K562 (cell line): ENCODE results near the gene ERF. TPM values are rescaled to one million over a fixed set of nuclear protein-coding genes. Genes with fewer than 3 reads are reported as not detected.

Experiments
- CCNT2 ChIP-seq: IDR thresholded peaks from 2 replicates; pipeline ENCODE4 v1.6.1; 2011; ENCODE audit warnings: borderline replicate concordance, low read depth, mild to moderate bottlenecking, moderate library complexity, mixed read lengths, low read length; ENCODE audit not compliant: insufficient read length; ENCODE audit errors: extremely low read depth
- CTBP1 ChIP-seq: fragments of 450-650 bp; IDR thresholded peaks from 2 replicates; pipeline ENCODE4 v1.6.1; 2016; ENCODE audit warnings: borderline replicate concordance
- ETS2 ChIP-seq: IDR thresholded peaks from 2 replicates; pipeline ENCODE4 v1.6.1; 2016; ENCODE audit warnings: borderline replicate concordance, missing genetic modification characterization, mild to moderate bottlenecking, moderate library complexity, missing compliant biosample characterization; ENCODE audit not compliant: poor library complexity, severe bottlenecking
- FUS ChIP-seq: fragments of 200-400 bp; formaldehyde crosslinking; optimal IDR thresholded peaks from 2 replicates; pipeline ENCODE3; 2017; ENCODE audit warnings: low read depth, low read length
- KDM2B ChIP-seq: fragments of 250-450 bp; sonication (Bioruptor Pico); IDR thresholded peaks from 2 replicates; pipeline ENCODE4 v1.8.0; 2021; ENCODE audit warnings: mild to moderate bottlenecking, moderate library complexity
- MCM2 ChIP-seq: fragments of 450-650 bp; IDR thresholded peaks from 2 replicates; pipeline ENCODE4 v1.6.1; 2017; ENCODE audit warnings: low read depth, mild to moderate bottlenecking
- MEF2D ChIP-seq: conservative IDR thresholded peaks from 2 replicates; pipeline ENCODE4 v1.6.1; 2016; ENCODE audit warnings: low read depth, missing genetic modification characterization, missing compliant biosample characterization
- NUFIP1 ChIP-seq: fragments of 450-650 bp; IDR thresholded peaks from 2 replicates; pipeline ENCODE4 v1.6.1; 2018; ENCODE audit not compliant: partially characterized antibody
- PHF20 ChIP-seq: fragments of 450-650 bp; IDR thresholded peaks from 2 replicates; pipeline ENCODE4 v1.6.1; 2018; ENCODE audit not compliant: partially characterized antibody
- POLR2A ChIP-seq: fragments of 450-650 bp; conservative IDR thresholded peaks from 2 replicates; pipeline ENCODE4 v1.6.1; 2016
- RBFOX2 ChIP-seq: fragments of 200-400 bp; formaldehyde crosslinking; IDR thresholded peaks from 2 replicates; pipeline ENCODE4 v1.6.1; 2017; ENCODE audit warnings: low read depth, mild to moderate bottlenecking, low read length, moderate library complexity
- RUNX1 ChIP-seq: sonication (generic); IDR thresholded peaks from 2 replicates; pipeline ENCODE4 v1.6.1; 2016; ENCODE audit warnings: antibody characterized with exemption, low read depth
- TARDBP ChIP-seq: fragments of 450-650 bp; IDR thresholded peaks from 2 replicates; pipeline ENCODE4 v1.6.1; 2016
- ZNF175 ChIP-seq: fragments of 200-800 bp; sonication (Bioruptor generic); IDR thresholded peaks from 2 replicates; pipeline ENCODE4 v1.6.1; 2016; ENCODE audit warnings: low read depth, mild to moderate bottlenecking, missing genetic modification characterization, missing compliant biosample characterization
- ZNF324 ChIP-seq: fragments of 250-450 bp; sonication (Bioruptor Pico); IDR thresholded peaks from 2 replicates; pipeline ENCODE4 v1.4.0; 2020; ENCODE audit warnings: mild to moderate bottlenecking
- polyA plus RNA-seq, 8 experiments: library from polyadenylated mRNA; depleted of rRNA in 4 of 8; stranded (reverse) in 5 of 8; unstranded in 3 of 8; fragments of >200 nt; fragmentation: Nextera tagmentation in 2 of 8; fragmentation: Illumina TruSeq in 1 of 8; extraction: Ambion mirVana in 2 of 8; extraction: Trizol in 1 of 8; gene quantifications; 2 replicates each; pipeline versions ENCODE4 v1.2.1 to v1.2.3, GENCODE V29; 2011 to 2014; ENCODE audit warnings: inconsistent platforms in 1 of 8, missing spikeins in 1 of 8
- total RNA-seq, 7 experiments: library from RNA; depleted of rRNA in 6 of 7; stranded (reverse); fragments of >200 nt in 6 of 7; fragmentation: Illumina TruSeq in 2 of 7; extraction: Trizol in 2 of 7; gene quantifications; 2 replicates each; pipeline versions ENCODE4 v1.2.1 to v1.2.3, GENCODE V29; 2011 to 2021; ENCODE audit warnings: low replicate concordance in 1 of 7
- TF ChIP-seq, protein P1 (sequence below): fragments of 250-450 bp; sonication (Bioruptor Pico); IDR thresholded peaks from 2 replicates; pipeline ENCODE4 v1.8.0; 2022; ENCODE audit warnings: moderate library complexity, mild to moderate bottlenecking, inconsistent platforms
- TF ChIP-seq, protein P2 (sequence below): sonication (generic); formaldehyde crosslinking; IDR thresholded peaks from 2 replicates; pipeline ENCODE4 v1.8.1; 2023; ENCODE audit warnings: mild to moderate bottlenecking, missing genetic modification reagents
- TF ChIP-seq, protein P3 (sequence below): IDR thresholded peaks from 2 replicates; pipeline ENCODE4 v1.6.1; 2012; ENCODE audit warnings: low read depth, low read length, improper control_type of control experiment, borderline replicate concordance
- TF ChIP-seq, protein P4 (sequence below): sonication (generic); formaldehyde crosslinking; IDR thresholded peaks from 2 replicates; pipeline ENCODE4 v1.9.0; 2022; ENCODE audit warnings: mild to moderate bottlenecking, missing genetic modification reagents
- TF ChIP-seq, protein P5 (sequence below): sonication (generic); formaldehyde crosslinking; IDR thresholded peaks from 2 replicates; pipeline ENCODE4 v1.8.1; 2023; ENCODE audit warnings: mild to moderate bottlenecking, missing genetic modification reagents

The ERF gene
- total and polyA plus RNA-seq, 9 of the 15 experiments (the other 6 are each of a cell fraction or from before 2014, with no cell fraction given): 0.03 to 75.4 (median 27.0) TPM

DNA sequence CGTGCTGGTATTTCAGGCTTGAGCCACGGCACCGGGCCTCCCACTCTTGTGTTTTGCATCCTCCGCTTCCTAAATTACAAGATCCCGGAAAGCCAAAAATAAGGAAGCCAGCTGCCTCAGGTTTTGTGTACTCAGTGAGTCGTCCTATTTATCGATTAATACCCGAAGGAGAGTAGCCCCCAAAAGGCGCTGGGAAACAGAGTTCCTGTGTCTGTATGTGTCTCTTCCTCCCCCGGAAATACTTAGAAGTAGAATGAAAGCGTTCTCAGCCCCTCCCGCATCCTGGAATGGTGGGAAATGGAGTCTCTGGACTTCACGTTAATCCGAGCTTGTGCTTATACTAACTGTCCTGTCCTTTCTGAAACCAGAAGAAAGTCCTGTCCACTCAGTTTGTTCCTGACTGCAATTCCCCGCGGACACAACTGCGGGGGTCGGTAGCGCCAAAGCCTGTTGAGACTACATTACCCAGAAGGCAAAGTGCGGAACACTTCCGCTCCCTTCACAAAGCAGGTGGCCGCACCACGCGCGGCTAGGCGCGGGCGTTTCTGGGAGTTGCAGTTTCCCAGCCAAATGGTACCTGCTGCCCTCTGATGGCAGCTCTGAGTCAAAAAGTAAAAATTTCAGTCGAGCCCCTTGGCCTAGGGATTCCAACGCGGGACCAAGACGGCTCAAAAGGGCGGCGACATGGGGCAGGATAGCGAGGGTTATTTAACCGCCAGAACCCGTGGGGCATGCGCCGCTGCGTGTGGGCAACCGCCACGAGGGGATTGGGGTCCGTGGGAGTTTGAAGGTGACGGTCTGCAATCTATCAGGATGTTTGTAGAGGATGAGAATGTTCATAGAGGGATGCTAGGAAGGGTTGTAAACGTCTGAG is 10.3 kb downstream of the ERF start (continued):
- TF ChIP-seq KDM2B (CRISPR knock-in tag) (no peak), NUFIP1 (no peak), PHF20 (no peak), TARDBP (0 out of 2 replicates have a peak, but pooled peaks have one; percentile 47), MCM2 (no peak), MEF2D (tag) (peak; percentile 58; the same call in 1 of the 2 replicates), FUS (no peak), ZNF175 (peak; percentile 78; the same call in 1 of the 2 replicates), CTBP1 (peak; percentile 56; the same call in 1 of the 2 replicates), CCNT2 (no peak), RBFOX2 (0 out of 2 replicates have a peak, but pooled peaks have one; percentile 22), RUNX1 (no peak), ZNF324 (CRISPR knock-in tag) (peak; percentile 62; the same call in 1 of the 2 replicates), ETS2 (tag) (no peak), POLR2A (peak; percentile 63)
- TF ChIP-seq, protein P1, sequence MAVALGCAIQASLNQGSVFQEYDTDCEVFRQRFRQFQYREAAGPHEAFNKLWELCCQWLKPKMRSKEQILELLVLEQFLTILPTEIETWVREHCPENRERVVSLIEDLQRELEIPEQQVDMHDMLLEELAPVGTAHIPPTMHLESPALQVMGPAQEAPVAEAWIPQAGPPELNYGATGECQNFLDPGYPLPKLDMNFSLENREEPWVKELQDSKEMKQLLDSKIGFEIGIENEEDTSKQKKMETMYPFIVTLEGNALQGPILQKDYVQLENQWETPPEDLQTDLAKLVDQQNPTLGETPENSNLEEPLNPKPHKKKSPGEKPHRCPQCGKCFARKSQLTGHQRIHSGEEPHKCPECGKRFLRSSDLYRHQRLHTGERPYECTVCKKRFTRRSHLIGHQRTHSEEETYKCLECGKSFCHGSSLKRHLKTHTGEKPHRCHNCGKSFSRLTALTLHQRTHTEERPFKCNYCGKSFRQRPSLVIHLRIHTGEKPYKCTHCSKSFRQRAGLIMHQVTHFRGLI (CRISPR knock-in tag): no peak
- TF ChIP-seq, protein P2, sequence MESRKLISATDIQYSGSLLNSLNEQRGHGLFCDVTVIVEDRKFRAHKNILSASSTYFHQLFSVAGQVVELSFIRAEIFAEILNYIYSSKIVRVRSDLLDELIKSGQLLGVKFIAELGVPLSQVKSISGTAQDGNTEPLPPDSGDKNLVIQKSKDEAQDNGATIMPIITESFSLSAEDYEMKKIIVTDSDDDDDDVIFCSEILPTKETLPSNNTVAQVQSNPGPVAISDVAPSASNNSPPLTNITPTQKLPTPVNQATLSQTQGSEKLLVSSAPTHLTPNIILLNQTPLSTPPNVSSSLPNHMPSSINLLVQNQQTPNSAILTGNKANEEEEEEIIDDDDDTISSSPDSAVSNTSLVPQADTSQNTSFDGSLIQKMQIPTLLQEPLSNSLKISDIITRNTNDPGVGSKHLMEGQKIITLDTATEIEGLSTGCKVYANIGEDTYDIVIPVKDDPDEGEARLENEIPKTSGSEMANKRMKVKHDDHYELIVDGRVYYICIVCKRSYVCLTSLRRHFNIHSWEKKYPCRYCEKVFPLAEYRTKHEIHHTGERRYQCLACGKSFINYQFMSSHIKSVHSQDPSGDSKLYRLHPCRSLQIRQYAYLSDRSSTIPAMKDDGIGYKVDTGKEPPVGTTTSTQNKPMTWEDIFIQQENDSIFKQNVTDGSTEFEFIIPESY: peak; percentile 21; the same call in 1 of the 2 replicates
- TF ChIP-seq, protein P3, sequence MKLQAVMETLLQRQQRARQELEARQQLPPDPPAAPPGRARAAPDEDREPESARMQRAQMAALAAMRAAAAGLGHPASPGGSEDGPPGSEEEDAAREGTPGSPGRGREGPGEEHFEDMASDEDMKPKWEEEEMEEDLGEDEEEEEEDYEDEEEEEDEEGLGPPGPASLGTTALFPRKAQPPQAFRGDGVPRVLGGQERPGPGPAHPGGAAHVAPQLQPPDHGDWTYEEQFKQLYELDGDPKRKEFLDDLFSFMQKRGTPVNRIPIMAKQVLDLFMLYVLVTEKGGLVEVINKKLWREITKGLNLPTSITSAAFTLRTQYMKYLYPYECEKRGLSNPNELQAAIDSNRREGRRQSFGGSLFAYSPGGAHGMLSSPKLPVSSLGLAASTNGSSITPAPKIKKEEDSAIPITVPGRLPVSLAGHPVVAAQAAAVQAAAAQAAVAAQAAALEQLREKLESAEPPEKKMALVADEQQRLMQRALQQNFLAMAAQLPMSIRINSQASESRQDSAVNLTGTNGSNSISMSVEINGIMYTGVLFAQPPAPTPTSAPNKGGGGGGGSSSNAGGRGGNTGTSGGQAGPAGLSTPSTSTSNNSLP: 0 out of 2 replicates have a peak, but pooled peaks have one; percentile 21
- TF ChIP-seq, protein P4, sequence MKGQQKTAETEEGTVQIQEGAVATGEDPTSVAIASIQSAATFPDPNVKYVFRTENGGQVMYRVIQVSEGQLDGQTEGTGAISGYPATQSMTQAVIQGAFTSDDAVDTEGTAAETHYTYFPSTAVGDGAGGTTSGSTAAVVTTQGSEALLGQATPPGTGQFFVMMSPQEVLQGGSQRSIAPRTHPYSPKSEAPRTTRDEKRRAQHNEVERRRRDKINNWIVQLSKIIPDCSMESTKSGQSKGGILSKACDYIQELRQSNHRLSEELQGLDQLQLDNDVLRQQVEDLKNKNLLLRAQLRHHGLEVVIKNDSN: peak; percentile 81
- TF ChIP-seq, protein P5, sequence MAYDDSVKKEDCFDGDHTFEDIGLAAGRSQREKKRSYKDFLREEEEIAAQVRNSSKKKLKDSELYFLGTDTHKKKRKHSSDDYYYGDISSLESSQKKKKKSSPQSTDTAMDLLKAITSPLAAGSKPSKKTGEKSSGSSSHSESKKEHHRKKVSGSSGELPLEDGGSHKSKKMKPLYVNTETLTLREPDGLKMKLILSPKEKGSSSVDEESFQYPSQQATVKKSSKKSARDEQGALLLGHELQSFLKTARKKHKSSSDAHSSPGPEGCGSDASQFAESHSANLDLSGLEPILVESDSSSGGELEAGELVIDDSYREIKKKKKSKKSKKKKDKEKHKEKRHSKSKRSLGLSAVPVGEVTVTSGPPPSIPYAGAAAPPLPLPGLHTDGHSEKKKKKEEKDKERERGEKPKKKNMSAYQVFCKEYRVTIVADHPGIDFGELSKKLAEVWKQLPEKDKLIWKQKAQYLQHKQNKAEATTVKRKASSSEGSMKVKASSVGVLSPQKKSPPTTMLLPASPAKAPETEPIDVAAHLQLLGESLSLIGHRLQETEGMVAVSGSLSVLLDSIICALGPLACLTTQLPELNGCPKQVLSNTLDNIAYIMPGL (CRISPR knock-in tag): peak; percentile 37; the same call in 1 of the 2 replicates
